NB4 (cell line): ENCODE results near the gene FANCC.

Experiments used
- DNase-seq: peaks from one replicate; pipeline ENCODE4 v3.0.0; 2010; ENCODE audit warnings: low read depth
- H3K4me3 ChIP-seq: one replicate; pipeline ENCODE4 v1.5.1; 2011; ENCODE audit warnings: mild to moderate bottlenecking, low read depth, low read length, moderate library complexity
- CTCF ChIP-seq: IDR thresholded peaks from one replicate; pipeline ENCODE4 v1.5.1; 2012; ENCODE audit warnings: low read depth, low read length
- MAX ChIP-seq: IDR thresholded peaks from 2 replicates; pipeline ENCODE4 v1.6.1; 2011; ENCODE audit warnings: low read depth, low read length
- MYC ChIP-seq: IDR thresholded peaks from 2 replicates; pipeline ENCODE4 v1.6.1; 2011; ENCODE audit warnings: low read depth, low read length
- POLR2A ChIP-seq: IDR thresholded peaks from 2 replicates; pipeline ENCODE4 v1.6.1; 2011; ENCODE audit warnings: mild to moderate bottlenecking; ENCODE audit not compliant: insufficient read length; ENCODE audit errors: extremely low read depth

The FANCC gene

GRCh38 chr9:95317119-95317892 is at the start of gene FANCC:
FANCC (minus strand) TSS chr9:95317709; CDS start chr9:95249291, 68,418 bp downstream.
- H3K4me3 ChIP-seq: peak within 1 kb of the TSS; percentile 74
- peak; percentile 94 for DNase-seq
- TF ChIP-seq MYC (peak; percentile 78), MAX (peak; percentile 72; the same call in 1 of the 2 replicates), CTCF (no peak), POLR2A (peak; percentile 69)

GRCh38 chr9:95366731-95367325 is 49.3 kb upstream of the FANCC start:
- H3K4me3 ChIP-seq: no peak overlapping the region
- TF ChIP-seq MAX (no peak), POLR2A (no peak), MYC (no peak), CTCF (no peak)
- no peak for DNase-seq

- no peak for DNase-seq
- no peak overlapping the region for H3K4me3 ChIP-seq
- TF ChIP-seq CTCF (no peak), POLR2A (no peak), MYC (no peak)
Measured at GRCh38 chr9:95365766-95366165, 48.3 kb upstream of the FANCC start.

- TF ChIP-seq MAX (no peak), CTCF (no peak), MYC (no peak), POLR2A (no peak)
- H3K4me3 ChIP-seq: no peak overlapping the region
- no peak for DNase-seq
Measured at GRCh38 chr9:95363051-95363841, 45.7 kb upstream of the FANCC start.

GRCh38 chr9:95360866-95361265 is 43.4 kb upstream of the FANCC start:
- no peak overlapping the region for H3K4me3 ChIP-seq
- TF ChIP-seq POLR2A (no peak), MYC (no peak)
- DNase-seq: no peak

GRCh38 chr9:95357316-95357715 is 39.8 kb upstream of the FANCC start:
- no peak for DNase-seq
- no peak for TF ChIP-seq MYC
- no peak overlapping the region for H3K4me3 ChIP-seq
